HG03457 (cell line): Measurements from ENCODE around the gene TOX4.

Experiments
- ATAC-seq: cut with Tn5 transposase; IDR thresholded peaks from one replicate; pipeline ENCODE4 v1.9.1; 2021; ENCODE audit warnings: moderate number of reproducible peaks; ENCODE audit not compliant: unreplicated experiment

The TOX4 gene

GRCh38 chr14:21501568-21501967 lies 24.6 kb downstream of the TOX4 start:
- ATAC-seq, result no peak

GRCh38 chr14:21503376-21503775 lies 26.4 kb downstream of the TOX4 start:
- no peak for ATAC-seq

GRCh38 chr14:21505012-21505553 lies 28.1 kb downstream of the TOX4 start:
- ATAC-seq, result no peak

- no peak for ATAC-seq
Observed at GRCh38 chr14:21506557-21506956, 29.6 kb downstream of the TOX4 start.

- no peak for ATAC-seq
Observed at GRCh38 chr14:21509432-21510143, 32.6 kb downstream of the TOX4 start.

- ATAC-seq, result peak; percentile 96
Observed at GRCh38 chr14:21510735-21511657, 34.0 kb downstream of the TOX4 start, which contains the start of gene METTL3. Gene METTL3 (minus strand): TSS chr14:21511340. CDS start chr14:21511223, 117 bp downstream.

GRCh38 chr14:21514341-21514740 lies 37.3 kb downstream of the TOX4 start:
- no peak for ATAC-seq

- no peak for ATAC-seq
Observed at GRCh38 chr14:21518725-21519124, 41.7 kb downstream of the TOX4 start.

GRCh38 chr14:21520767-21521166 lies 43.8 kb downstream of the TOX4 start:
- no peak for ATAC-seq

GRCh38 chr14:21521501-21521900 lies 44.5 kb downstream of the TOX4 start:
- no peak for ATAC-seq

- no peak for ATAC-seq
Observed at GRCh38 chr14:21523203-21523602, 46.2 kb downstream of the TOX4 start.

- ATAC-seq, result no peak
Observed at GRCh38 chr14:21524575-21525490, 47.8 kb downstream of the TOX4 start.

GRCh38 chr14:21525571-21525961 lies 48.6 kb downstream of the TOX4 start:
- no peak for ATAC-seq

- no peak for ATAC-seq
Observed at GRCh38 chr14:21525962-21526671, 49.1 kb downstream of the TOX4 start, which contains the start of gene SALL2. Gene SALL2 (minus strand): TSS chr14:21526346. CDS start chr14:21526127, 219 bp downstream.

GRCh38 chr14:21526672-21527317 lies 49.8 kb downstream of the TOX4 start:
- ATAC-seq, result no peak

GRCh38 chr14:21527318-21527679 lies 50.3 kb downstream of the TOX4 start:
- no peak for ATAC-seq

GRCh38 chr14:21528381-21529348 lies 51.7 kb downstream of the TOX4 start:
- ATAC-seq, result no peak

GRCh38 chr14:21529515-21529914 lies 52.5 kb downstream of the TOX4 start:
- ATAC-seq, result no peak
